HepG2 (cell line): ENCODE results near the gene ALOXE3. TPM values are rescaled to one million over a fixed set of nuclear protein-coding genes. Genes with fewer than 3 reads are reported as not detected.

Experiments used
- ARNT2 ChIP-seq: sonication (generic); formaldehyde crosslinking; IDR thresholded peaks from 2 replicates; pipeline ENCODE4 v1.8.0; 2022; ENCODE audit warnings: mild to moderate bottlenecking, low read depth, missing genetic modification reagents, moderate library complexity
- CREB1 ChIP-seq, 2 experiments: fragments of 450-650 bp in 1 of 2; IDR thresholded peaks; 2 replicates each; pipeline ENCODE4 v1.6.1; 2016 to 2017; ENCODE audit warnings: control low read depth in 1 of 2, mild to moderate bottlenecking in 1 of 2, missing compliant biosample characterization in 1 of 2, missing genetic modification characterization in 1 of 2
- DNMT1 ChIP-seq: sonication (generic); formaldehyde crosslinking; IDR thresholded peaks from 2 replicates; pipeline ENCODE4 v1.5.1; 2020; ENCODE audit warnings: mild to moderate bottlenecking, missing genetic modification reagents
- FOXP1 ChIP-seq, 2 experiments: fragments of 450-650 bp in 1 of 2; IDR thresholded peaks; 2 replicates each; pipeline ENCODE4 v1.6.1; 2017 to 2018; ENCODE audit warnings: antibody characterized with exemption in 1 of 2
- GLI4 ChIP-seq: sonication (generic); formaldehyde crosslinking; IDR thresholded peaks from 2 replicates; pipeline ENCODE4 v1.5.1; 2020; ENCODE audit warnings: missing genetic modification reagents, mild to moderate bottlenecking, moderate library complexity, borderline replicate concordance
- KAT7 ChIP-seq: IDR thresholded peaks from 2 replicates; pipeline ENCODE4 v1.6.1; 2018; ENCODE audit warnings: borderline replicate concordance, missing compliant biosample characterization
- MED8 ChIP-seq: sonication (generic); formaldehyde crosslinking; IDR thresholded peaks from 2 replicates; pipeline ENCODE4 v1.8.1; 2023; ENCODE audit warnings: mild to moderate bottlenecking, missing genetic modification reagents; ENCODE audit not compliant: insufficient replicate concordance
- MXI1 ChIP-seq: IDR thresholded peaks from 3 replicates; pipeline ENCODE4 v1.6.1; 2012; ENCODE audit warnings: low read depth, low read length, inconsistent platforms, borderline replicate concordance
- NFYB ChIP-seq: sonication (generic); formaldehyde crosslinking; IDR thresholded peaks from 2 replicates; pipeline ENCODE4 v1.4.0; 2020; ENCODE audit warnings: missing genetic modification reagents
- NFYC ChIP-seq: IDR thresholded peaks from 2 replicates; pipeline ENCODE4 v1.6.1; 2016; ENCODE audit warnings: missing genetic modification reagents, missing compliant biosample characterization
- SP5 ChIP-seq: IDR thresholded peaks from 2 replicates; pipeline ENCODE4 v1.6.1; 2016; ENCODE audit warnings: low read depth, borderline replicate concordance
- WIZ ChIP-seq: sonication (generic); formaldehyde crosslinking; IDR thresholded peaks from 2 replicates; pipeline ENCODE4 v1.5.1; 2020; ENCODE audit warnings: mild to moderate bottlenecking, missing genetic modification reagents
- ZBTB42 ChIP-seq: sonication (generic); formaldehyde crosslinking; IDR thresholded peaks from 2 replicates; pipeline ENCODE4 v1.5.0; 2020; ENCODE audit warnings: mild to moderate bottlenecking, missing genetic modification reagents
- ZMYM2 ChIP-seq: sonication (generic); formaldehyde crosslinking; IDR thresholded peaks from 2 replicates; pipeline ENCODE4 v1.8.0; 2022; ENCODE audit warnings: mild to moderate bottlenecking, missing genetic modification reagents
- ZMYM3 ChIP-seq: sonication (generic); formaldehyde crosslinking; IDR thresholded peaks from 2 replicates; pipeline ENCODE4 v1.5.1; 2020; ENCODE audit warnings: mild to moderate bottlenecking, missing genetic modification reagents
- ZNF558 ChIP-seq: sonication (generic); formaldehyde crosslinking; IDR thresholded peaks from 2 replicates; pipeline ENCODE4 v1.9.0; 2022; ENCODE audit warnings: mild to moderate bottlenecking, missing genetic modification reagents, borderline replicate concordance
- ZNF772 ChIP-seq: sonication (generic); formaldehyde crosslinking; IDR thresholded peaks from 2 replicates; pipeline ENCODE4 v1.5.0; 2020; ENCODE audit warnings: mild to moderate bottlenecking, missing genetic modification reagents
- ZNF788 ChIP-seq: sonication (generic); formaldehyde crosslinking; IDR thresholded peaks from 2 replicates; pipeline ENCODE4 v1.5.0; 2020; ENCODE audit warnings: mild to moderate bottlenecking, missing genetic modification reagents, borderline replicate concordance
- polyA plus RNA-seq, 8 experiments: library from polyadenylated mRNA; depleted of rRNA in 3 of 8; stranded (reverse) in 7 of 8; unstranded in 1 of 8; fragments of >200 nt; fragmentation: Illumina TruSeq in 4 of 8; extraction: Trizol in 4 of 8; gene quantifications; 2 replicates each; pipeline versions ENCODE4 v1.2.1 to v1.2.3, GENCODE V29; 2011 to 2016; ENCODE audit warnings: low read depth in 4 of 8, missing spikeins in 1 of 8, mixed read lengths in 1 of 8; ENCODE audit not compliant: insufficient read depth in 1 of 8
- total RNA-seq, 5 experiments: library from RNA; depleted of rRNA; stranded (reverse); fragments of >200 nt; fragmentation: Illumina TruSeq; extraction: Trizol; gene quantifications; 2 replicates each; pipeline ENCODE4 v1.2.3, GENCODE V29; 2016; ENCODE audit warnings: low read depth in 1 of 5
- TF ChIP-seq, protein P1 (sequence below): IDR thresholded peaks from 2 replicates; pipeline ENCODE4 v1.6.1; 2016; ENCODE audit warnings: missing genetic modification reagents, missing compliant biosample characterization
- TF ChIP-seq, protein P2 (sequence below): sonication (generic); formaldehyde crosslinking; IDR thresholded peaks from 2 replicates; pipeline ENCODE4 v1.4.0; 2020; ENCODE audit warnings: missing genetic modification reagents, borderline replicate concordance
- TF ChIP-seq, protein P3 (sequence below): sonication (generic); formaldehyde crosslinking; IDR thresholded peaks from 2 replicates; pipeline ENCODE4 v1.4.0; 2020; ENCODE audit warnings: low read depth, mild to moderate bottlenecking, missing genetic modification reagents
- TF ChIP-seq, protein P4 (sequence below): sonication (generic); formaldehyde crosslinking; IDR thresholded peaks from 2 replicates; pipeline ENCODE4 v1.4.0; 2020; ENCODE audit warnings: missing genetic modification reagents
- TF ChIP-seq, protein P5 (sequence below): sonication (generic); formaldehyde crosslinking; IDR thresholded peaks from 2 replicates; pipeline ENCODE4 v1.4.0; 2020; ENCODE audit warnings: mild to moderate bottlenecking, missing genetic modification reagents

ALOXE3 gene
- total and polyA plus RNA-seq, 2 of the 13 experiments (the other 11 are each of a cell fraction or from before 2014, with no cell fraction given), result 0.07 TPM; not detected in 1

DNA sequence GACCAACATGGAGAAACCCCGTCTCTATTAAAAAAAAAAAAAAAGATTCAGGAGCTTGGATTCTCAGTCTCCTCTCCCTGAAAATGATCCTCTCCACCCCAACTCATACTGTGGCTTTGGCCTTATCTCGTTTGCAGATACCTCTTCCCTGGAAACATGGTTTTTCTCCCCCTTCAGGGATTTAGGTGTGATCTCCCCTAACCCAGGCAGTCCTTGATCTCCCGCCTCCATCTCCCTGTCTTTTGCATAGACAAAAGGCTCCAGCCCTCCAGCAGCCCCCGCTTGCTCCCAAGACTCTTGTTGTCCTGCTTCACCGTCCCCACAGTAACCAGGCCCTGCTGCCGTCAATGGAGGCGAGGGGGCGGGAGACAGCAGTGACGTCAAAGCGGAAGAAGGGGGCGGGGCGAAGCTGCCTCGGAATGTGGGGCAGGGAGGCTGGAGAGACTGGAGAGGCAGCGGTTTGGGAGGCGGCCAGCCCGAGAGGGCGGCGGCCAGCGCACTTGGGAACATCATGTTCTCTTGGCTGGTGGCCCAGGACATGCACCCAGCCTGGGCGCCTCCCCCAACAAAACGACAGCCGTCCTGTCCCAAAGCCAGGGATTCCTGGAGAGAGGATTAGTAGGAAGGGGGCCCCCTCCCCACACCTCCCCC, 35.8 kb upstream of the ALOXE3 start (continued):
- TF ChIP-seq, protein P1, sequence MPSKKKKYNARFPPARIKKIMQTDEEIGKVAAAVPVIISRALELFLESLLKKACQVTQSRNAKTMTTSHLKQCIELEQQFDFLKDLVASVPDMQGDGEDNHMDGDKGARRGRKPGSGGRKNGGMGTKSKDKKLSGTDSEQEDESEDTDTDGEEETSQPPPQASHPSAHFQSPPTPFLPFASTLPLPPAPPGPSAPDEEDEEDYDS, result 0 out of 2 replicates have a peak, but pooled peaks have one; percentile 5
- no peak; the same call in 1 of the 2 replicates for TF ChIP-seq ZMYM3 (CRISPR knock-in tag)
- TF ChIP-seq, protein P2, sequence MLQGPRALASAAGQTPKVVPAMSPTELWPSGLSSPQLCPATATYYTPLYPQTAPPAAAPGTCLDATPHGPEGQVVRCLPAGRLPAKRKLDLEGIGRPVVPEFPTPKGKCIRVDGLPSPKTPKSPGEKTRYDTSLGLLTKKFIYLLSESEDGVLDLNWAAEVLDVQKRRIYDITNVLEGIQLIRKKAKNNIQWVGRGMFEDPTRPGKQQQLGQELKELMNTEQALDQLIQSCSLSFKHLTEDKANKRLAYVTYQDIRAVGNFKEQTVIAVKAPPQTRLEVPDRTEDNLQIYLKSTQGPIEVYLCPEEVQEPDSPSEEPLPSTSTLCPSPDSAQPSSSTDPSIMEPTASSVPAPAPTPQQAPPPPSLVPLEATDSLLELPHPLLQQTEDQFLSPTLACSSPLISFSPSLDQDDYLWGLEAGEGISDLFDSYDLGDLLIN (CRISPR knock-in tag), result no peak
- peak; percentile 50; the same call in 1 of the 2 replicates for TF ChIP-seq ZNF788 (CRISPR knock-in tag)
- no peak for TF ChIP-seq WIZ (CRISPR knock-in tag)
- TF ChIP-seq SP5 (CRISPR knock-in tag), result peak; percentile 76
- no peak for TF ChIP-seq ARNT2 (CRISPR knock-in tag)
- TF ChIP-seq MED8 (CRISPR knock-in tag), result no peak
- TF ChIP-seq NFYC (CRISPR knock-in tag), result peak; percentile 37; the same call in 1 of the 2 replicates
- TF ChIP-seq NFYB, result peak; percentile 31; the same call in 1 of the 2 replicates
- TF ChIP-seq, protein P3, sequence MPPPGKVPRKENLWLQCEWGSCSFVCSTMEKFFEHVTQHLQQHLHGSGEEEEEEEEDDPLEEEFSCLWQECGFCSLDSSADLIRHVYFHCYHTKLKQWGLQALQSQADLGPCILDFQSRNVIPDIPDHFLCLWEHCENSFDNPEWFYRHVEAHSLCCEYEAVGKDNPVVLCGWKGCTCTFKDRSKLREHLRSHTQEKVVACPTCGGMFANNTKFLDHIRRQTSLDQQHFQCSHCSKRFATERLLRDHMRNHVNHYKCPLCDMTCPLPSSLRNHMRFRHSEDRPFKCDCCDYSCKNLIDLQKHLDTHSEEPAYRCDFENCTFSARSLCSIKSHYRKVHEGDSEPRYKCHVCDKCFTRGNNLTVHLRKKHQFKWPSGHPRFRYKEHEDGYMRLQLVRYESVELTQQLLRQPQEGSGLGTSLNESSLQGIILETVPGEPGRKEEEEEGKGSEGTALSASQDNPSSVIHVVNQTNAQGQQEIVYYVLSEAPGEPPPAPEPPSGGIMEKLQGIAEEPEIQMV (CRISPR knock-in tag), result no peak
- no peak for TF ChIP-seq ZBTB42 (CRISPR knock-in tag)
- TF ChIP-seq CREB1 (IDR thresholded peaks at IDR 0.05), result peak; percentile 88
- TF ChIP-seq CREB1 (CRISPR knock-in tag; IDR thresholded peaks at IDR 0.05), result peak; percentile 91
- 0 out of 2 replicates have a peak, but pooled peaks have one; percentile 50 for TF ChIP-seq KAT7 (CRISPR knock-in tag)
- TF ChIP-seq, protein P4, sequence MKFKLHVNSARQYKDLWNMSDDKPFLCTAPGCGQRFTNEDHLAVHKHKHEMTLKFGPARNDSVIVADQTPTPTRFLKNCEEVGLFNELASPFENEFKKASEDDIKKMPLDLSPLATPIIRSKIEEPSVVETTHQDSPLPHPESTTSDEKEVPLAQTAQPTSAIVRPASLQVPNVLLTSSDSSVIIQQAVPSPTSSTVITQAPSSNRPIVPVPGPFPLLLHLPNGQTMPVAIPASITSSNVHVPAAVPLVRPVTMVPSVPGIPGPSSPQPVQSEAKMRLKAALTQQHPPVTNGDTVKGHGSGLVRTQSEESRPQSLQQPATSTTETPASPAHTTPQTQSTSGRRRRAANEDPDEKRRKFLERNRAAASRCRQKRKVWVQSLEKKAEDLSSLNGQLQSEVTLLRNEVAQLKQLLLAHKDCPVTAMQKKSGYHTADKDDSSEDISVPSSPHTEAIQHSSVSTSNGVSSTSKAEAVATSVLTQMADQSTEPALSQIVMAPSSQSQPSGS (CRISPR knock-in tag), result no peak
- TF ChIP-seq ZNF558, result no peak
- TF ChIP-seq GLI4 (CRISPR knock-in tag), result no peak
- peak; percentile 74; the same call in 1 of the 2 replicates for TF ChIP-seq ZMYM2 (CRISPR knock-in tag)
- TF ChIP-seq ZNF772 (CRISPR knock-in tag), result no peak
- TF ChIP-seq MXI1, result peak; percentile 39; the same call in 1 of the 3 replicates
- TF ChIP-seq DNMT1, result no peak
- TF ChIP-seq FOXP1 (IDR thresholded peaks at IDR 0.05), result no peak
- no peak for TF ChIP-seq FOXP1 (CRISPR knock-in tag; IDR thresholded peaks at IDR 0.05)
- TF ChIP-seq, protein P5, sequence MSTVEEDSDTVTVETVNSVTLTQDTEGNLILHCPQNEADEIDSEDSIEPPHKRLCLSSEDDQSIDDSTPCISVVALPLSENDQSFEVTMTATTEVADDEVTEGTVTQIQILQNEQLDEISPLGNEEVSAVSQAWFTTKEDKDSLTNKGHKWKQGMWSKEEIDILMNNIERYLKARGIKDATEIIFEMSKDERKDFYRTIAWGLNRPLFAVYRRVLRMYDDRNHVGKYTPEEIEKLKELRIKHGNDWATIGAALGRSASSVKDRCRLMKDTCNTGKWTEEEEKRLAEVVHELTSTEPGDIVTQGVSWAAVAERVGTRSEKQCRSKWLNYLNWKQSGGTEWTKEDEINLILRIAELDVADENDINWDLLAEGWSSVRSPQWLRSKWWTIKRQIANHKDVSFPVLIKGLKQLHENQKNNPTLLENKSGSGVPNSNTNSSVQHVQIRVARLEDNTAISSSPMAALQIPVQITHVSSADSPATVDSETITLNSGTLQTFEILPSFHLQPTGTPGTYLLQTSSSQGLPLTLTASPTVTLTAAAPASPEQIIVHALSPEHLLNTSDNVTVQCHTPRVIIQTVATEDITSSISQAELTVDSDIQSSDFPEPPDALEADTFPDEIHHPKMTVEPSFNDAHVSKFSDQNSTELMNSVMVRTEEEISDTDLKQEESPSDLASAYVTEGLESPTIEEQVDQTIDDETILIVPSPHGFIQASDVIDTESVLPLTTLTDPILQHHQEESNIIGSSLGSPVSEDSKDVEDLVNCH (CRISPR knock-in tag), result no peak
